ENCODE results near the gene SLC19A1.
A peak's percentile ranks its signal among the peaks of the same experiment; 100 is the strongest.

SLC19A1 gene

DNA sequence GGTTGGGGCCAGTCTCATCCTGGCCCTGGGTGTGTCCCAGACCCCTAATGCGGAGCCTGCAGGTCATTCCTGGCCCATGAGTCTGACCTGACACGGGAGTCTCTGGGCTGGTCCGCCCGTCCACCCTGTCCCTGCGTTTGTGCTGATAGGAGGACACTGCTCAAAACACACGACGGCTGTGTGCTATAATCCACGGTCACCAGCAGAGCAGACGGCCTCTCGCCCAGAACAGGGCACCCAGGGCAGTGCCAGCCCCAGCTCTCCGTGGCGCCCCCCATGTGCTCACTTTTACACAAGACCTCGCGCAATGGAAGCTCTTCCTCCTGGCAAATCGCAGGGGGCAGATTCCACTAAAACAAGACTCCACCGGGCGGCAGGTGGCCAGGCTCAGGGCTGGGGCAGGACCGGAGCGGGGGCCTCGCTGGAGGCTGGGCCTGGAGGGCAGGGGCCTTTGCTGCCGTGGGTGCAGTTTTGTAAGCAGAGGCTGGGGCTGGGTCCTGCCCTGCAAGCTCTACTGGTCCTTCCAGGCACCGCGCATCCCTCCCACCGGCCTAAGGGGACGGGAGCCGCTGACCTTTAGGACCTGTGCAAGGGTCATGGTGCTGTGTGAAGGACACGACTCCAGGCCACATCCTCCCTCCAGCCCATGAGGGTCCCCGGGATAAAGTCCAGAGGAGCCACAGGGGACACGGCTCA lies 10.6 kb upstream of the SLC19A1 start:
- TF ChIP-seq, protein P1, sequence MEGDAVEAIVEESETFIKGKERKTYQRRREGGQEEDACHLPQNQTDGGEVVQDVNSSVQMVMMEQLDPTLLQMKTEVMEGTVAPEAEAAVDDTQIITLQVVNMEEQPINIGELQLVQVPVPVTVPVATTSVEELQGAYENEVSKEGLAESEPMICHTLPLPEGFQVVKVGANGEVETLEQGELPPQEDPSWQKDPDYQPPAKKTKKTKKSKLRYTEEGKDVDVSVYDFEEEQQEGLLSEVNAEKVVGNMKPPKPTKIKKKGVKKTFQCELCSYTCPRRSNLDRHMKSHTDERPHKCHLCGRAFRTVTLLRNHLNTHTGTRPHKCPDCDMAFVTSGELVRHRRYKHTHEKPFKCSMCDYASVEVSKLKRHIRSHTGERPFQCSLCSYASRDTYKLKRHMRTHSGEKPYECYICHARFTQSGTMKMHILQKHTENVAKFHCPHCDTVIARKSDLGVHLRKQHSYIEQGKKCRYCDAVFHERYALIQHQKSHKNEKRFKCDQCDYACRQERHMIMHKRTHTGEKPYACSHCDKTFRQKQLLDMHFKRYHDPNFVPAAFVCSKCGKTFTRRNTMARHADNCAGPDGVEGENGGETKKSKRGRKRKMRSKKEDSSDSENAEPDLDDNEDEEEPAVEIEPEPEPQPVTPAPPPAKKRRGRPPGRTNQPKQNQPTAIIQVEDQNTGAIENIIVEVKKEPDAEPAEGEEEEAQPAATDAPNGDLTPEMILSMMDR (IDR thresholded peaks at IDR 0.05; ENCODE audit: low read depth, low read length, missing control alignments), result no peak
- H3K4me3 ChIP-seq (replicated peaks; ENCODE audit: low read depth, low read length), result no peak overlapping the region
- DNase-seq (ENCODE audit: extremely low read depth, low read depth), result no peak

DNA sequence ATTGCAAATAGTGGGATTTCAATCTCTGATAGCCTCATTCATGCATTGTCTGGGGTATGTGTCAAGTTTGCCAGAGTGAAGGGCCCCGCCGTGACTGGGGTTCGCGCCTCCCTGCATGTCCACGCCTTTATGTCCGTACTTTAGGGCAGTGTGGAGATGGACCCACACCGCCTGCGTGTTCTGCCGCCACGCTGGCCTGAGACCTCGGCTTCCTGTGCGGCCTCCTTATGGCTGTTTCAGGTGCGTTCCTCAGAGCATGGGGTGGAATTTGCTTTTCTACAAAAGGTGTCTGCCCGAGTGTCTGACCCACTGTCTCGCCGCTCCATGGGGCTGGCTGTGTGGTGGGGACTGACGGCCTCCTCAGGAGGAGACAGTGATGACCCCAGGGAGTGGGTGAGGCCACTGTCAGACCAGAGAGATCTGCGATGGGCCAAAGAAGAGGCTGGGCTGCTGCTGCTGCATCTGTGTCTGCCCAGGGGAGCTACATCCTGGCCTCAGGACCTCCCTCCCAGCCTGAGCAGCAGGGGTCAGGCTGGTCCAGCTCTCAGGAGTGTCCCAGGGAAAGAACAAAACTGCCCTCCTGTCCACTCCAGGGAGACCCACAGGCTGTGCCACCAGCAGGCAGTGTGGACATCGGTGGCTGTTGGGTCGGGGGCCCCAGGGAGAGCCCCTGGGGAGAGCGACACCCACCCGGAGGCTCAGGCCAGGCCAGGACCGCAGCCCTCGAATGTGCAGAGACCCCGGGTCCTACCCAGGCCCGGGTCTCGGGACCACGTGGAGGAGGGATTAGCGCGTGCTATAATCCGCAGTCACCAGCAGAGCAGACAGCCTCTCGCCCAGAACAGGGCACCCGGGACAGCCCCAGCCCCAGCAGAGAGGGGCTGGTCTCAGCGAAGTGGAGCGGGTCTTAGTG lies 9.8 kb upstream of the SLC19A1 start:
- no peak for DNase-seq (ENCODE audit: extremely low read depth, low read depth)
- H3K4me3 ChIP-seq (replicated peaks; ENCODE audit: low read depth, low read length), result no peak overlapping the region
- TF ChIP-seq, protein P1 (IDR thresholded peaks at IDR 0.05; ENCODE audit: low read depth, low read length, missing control alignments), result no peak

DNA sequence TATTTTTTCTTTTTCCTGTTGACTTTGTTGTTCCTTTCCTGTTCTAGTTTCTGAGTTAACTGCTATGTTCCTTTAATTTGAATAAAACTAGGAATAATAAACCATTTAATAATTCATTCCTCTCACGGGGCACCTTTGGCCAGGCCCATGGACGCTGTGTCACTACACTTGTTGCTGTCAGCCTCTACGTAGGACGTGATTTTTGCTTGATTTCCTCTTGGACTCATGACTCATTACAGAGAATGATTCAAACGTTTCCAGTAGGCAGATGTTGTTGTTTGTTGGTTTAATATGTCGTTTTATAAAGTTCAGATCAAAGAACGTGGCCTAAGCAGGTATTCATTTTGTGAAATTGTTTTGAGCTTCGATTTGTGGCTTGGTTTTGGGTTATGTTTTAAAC lies 9.1 kb upstream of the SLC19A1 start:
- no peak overlapping the region for H3K4me3 ChIP-seq (replicated peaks; ENCODE audit: low read depth, low read length)
- TF ChIP-seq, protein P1 (IDR thresholded peaks at IDR 0.05; ENCODE audit: low read depth, low read length, missing control alignments), result no peak
- DNase-seq (ENCODE audit: extremely low read depth, low read depth), result peak; percentile 73

DNA sequence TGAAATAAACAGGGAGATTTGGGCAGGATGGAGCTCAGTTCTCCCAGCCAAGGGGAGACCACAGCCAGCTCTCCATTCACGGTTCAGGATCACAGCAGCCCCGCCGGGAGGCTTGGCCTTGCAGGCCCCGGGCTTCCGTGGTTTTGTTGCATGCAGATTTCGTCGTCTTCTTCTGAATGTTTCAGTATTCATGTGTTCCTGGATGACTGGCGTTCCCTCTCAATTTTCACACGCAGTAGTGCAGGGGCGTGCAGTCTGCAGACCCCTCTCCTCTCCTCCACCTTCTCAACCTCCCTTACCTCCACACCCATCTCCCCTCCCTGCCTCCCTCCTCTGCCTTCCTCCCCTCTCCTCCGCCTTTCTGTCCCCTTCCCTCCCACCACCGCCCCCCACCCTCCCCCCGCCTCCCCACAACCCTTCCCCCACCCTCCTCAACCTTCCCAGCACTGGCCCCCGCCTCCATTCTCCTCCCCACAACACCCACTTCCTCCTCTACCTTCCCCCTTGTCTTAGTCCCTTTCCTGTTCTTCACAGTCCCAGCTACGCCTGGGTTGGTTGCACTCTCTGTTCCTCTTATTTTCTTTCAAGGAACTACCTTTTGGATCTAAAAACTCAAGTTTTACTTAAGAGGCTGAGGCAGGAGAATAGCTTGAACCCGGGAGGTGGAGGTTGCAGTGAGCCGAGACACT lies 8.4 kb upstream of the SLC19A1 start:
- TF ChIP-seq, protein P1 (IDR thresholded peaks at IDR 0.05; ENCODE audit: low read depth, low read length, missing control alignments), result no peak
- no peak overlapping the region for H3K4me3 ChIP-seq (replicated peaks; ENCODE audit: low read depth, low read length)
- DNase-seq (ENCODE audit: extremely low read depth, low read depth), result no peak

DNA sequence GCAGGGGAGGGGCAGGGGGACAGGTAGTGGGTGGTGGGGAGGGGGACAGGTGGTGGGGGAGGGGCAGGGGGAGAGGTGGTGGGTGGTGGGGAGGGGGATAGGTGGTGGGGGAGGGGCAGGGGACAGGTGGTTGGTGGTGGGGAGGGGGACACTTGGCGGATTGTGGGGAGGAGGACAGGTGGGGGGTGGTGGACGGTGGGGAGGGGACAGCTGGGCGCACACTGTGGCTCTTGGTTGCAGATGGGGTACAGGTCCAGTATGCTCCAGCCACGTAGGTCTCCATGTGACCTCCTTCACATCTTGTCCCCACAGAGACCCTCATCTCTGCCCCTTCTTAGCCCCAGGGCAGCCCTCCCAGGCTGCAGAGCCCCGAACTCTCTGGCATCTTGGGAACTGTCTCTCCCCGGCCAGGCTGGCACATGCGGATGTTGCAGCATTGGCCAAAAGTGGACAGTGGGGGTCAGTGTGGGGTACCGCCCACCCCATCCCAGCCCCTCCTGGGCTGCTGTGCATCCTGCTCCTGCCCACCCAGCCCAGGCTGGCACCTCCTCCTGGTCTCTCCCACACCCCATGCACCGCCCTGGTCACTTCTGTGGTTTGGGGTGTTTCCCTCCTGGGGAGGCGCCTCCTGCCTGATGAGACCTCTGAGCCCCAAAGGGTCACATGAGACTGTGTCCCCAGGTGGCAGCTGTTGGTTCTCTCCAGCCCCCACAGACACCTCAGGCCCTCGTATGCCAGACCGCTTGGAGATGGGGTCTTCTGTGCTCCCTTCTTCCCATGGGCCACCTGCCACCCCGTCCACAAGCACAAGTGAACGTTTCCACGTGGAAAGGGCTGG lies 7.6 kb upstream of the SLC19A1 start:
- no peak overlapping the region for H3K4me3 ChIP-seq (replicated peaks; ENCODE audit: low read depth, low read length)
- DNase-seq (ENCODE audit: extremely low read depth, low read depth), result no peak
- TF ChIP-seq, protein P1 (IDR thresholded peaks at IDR 0.05; ENCODE audit: low read depth, low read length, missing control alignments), result no peak

Measured in HFF-Myc (cell line).